Measurements from ENCODE around the gene LGI2.
"Not testable (repeated sequence)": the region's sequence is repeated elsewhere in the genome, so short reads cannot be mapped to it uniquely, and the experiment has no call there.

LGI2 gene, protein sequence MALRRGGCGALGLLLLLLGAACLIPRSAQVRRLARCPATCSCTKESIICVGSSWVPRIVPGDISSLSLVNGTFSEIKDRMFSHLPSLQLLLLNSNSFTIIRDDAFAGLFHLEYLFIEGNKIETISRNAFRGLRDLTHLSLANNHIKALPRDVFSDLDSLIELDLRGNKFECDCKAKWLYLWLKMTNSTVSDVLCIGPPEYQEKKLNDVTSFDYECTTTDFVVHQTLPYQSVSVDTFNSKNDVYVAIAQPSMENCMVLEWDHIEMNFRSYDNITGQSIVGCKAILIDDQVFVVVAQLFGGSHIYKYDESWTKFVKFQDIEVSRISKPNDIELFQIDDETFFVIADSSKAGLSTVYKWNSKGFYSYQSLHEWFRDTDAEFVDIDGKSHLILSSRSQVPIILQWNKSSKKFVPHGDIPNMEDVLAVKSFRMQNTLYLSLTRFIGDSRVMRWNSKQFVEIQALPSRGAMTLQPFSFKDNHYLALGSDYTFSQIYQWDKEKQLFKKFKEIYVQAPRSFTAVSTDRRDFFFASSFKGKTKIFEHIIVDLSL

DNA sequence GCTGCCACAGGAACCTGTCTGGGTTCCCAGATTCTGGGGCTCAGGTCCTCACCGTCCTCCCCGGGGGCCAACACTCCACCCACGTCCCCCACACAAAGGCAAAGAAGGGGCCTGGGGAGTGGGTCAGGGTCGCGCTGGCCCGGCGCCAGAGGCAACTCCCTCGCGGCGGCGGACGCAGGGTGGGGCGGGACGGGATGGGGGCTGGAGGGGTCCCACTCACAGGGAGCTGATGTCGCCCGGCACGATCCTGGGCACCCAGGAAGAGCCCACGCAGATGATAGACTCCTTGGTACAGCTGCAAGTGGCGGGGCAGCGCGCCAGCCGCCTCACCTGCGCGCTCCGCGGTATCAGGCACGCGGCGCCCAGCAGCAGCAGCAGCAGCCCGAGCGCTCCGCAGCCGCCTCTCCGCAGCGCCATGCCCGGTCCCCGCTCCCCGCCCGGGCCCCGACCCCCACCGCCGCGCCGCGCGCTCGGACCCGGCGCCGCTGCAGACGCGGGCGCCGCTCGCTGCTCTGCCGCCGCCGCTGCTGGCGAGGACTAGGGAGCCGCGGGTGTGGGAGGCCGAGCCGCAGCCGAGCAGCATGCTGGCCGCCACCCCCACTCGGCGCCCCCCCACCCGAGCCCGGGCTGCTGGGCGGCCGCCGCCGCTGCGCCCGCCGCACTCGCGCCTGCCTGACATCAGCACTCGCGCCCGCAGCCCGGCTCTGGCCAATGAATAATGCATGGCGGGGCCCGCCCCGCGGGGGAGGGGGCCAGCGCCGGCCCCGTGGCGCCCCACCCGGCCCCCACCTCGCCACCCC is at the start of gene LGI2:
Gene LGI2 (minus strand): TSS at position 670 of the 800 bp plus-strand sequence. CDS start 253 bp downstream, at position 417.
- FAIRE-seq (no peak), DNase-seq (ENCODE audit: low spot score) (peak; percentile 61)

DNA sequence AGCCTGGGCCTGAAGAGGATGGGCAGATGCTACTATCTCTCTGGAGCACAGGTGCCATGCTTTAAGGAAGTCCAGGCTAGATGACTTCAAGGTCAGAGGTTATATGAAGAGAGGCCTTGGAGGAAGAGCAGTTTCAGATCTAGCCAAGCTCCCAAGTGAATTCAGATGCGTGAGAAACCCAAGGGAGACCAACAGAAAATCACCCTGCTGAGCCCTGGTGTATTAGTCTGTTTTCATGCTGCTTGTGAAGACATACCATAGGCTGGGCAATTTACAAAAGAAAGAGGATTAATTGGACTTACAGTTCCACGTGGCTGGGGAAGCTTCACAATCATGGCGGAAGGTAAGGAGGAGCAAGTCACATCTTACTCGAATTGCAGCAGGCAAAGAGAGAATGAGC is 47.8 kb upstream of the LGI2 start:
- no peak for DNase-seq (ENCODE audit: low spot score)
- no peak for FAIRE-seq

DNA sequence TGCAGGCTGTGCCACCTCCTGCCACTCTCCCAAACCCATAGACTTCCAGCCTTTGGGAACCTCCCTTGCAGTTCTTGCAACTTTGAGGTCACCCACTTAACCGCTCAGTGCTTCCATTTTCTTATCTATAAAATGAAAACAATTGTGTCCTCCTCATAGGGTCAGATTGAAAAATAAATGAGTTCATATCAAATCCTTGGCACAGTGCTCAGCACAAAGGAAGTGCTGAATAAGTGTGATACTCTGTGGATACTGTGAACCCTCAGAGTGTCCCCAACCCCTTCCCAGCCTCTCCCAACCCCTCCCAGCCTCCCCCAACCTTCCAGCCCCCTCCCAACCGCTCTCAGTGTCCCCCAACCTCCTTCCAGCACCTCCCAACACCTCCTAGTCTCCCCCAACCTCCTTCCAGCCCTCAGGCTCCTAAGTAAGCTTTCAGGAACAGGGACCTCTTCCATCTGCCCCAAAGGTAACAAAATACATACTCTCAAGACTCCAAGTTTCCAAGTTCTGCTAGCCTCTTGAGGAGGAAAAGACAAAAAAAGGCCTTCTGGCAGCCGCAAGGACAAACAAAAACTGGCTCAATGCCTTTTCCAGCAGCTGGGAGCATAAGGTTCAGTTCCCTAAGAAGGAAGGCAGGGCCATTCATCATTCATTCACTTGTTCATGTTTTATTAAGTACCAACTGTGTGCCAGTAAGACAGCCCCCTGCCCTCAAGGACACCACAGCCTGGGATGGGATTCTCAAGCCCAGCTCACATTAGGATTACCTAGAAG is 46.1 kb upstream of the LGI2 start:
- FAIRE-seq (no peak), DNase-seq (ENCODE audit: low spot score) (no peak)

DNA sequence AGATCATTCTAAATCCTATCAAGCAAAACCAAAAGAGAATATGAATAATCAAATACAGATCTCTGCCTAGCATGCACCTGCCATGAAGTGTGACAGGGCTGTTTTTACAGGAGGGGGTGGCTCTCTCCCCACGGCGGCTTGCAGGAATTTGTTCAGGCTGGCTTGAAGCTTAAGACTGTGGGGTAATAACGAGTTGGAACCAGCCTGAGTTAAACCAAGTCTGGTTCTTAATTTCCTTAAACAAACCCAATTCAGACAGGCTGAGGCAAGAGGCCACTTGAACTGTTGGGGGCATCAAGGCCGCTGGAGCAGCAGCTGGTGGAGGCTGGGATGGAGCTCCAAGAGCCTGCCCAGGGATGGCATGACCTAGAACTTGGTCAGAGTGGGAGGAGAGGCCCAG is 45.1 kb upstream of the LGI2 start:
- FAIRE-seq = no peak
- DNase-seq (ENCODE audit: low spot score) = no peak

DNA sequence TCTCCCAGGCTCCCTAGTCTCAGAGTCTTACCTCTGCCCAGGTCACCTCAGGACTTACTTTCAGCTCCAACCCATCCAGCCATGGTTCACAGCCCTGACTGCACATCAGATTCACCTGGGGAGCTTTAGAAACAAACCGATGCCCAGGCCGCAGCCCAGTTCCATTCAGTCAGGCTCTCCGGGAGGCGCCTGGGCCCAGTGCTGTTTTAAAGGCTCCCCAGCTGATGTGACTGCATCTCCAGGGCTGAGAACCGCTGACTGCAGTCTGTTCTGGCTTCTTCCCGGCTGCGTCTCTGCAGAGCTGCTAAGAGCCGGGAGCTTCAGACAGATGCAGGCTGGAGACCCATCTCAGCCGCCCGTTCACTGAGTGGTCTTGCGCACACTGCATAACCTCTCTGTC is 44.4 kb upstream of the LGI2 start:
- DNase-seq (ENCODE audit: low spot score) (no peak), FAIRE-seq (no peak)

DNA sequence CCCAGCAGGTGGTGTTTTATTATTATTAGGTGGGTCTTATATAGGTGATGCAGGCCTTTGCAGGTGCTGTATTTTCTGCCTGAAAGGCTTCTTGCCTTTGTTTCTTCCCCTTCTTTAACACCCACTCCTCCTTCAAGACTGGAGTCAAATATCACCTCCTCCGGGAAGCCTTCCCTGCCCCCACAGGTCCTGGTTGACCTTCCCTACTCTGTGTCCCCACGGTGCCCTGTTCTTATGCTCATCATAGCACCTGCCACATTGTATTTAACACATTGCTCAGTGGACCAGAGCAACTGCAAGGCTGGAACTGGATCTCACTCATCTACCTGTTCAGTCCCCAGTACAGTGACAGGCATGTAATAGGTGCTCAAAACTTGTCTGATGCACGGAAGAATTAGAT is 39.8 kb upstream of the LGI2 start:
- FAIRE-seq (no peak), DNase-seq (ENCODE audit: low spot score) (no peak)

DNA sequence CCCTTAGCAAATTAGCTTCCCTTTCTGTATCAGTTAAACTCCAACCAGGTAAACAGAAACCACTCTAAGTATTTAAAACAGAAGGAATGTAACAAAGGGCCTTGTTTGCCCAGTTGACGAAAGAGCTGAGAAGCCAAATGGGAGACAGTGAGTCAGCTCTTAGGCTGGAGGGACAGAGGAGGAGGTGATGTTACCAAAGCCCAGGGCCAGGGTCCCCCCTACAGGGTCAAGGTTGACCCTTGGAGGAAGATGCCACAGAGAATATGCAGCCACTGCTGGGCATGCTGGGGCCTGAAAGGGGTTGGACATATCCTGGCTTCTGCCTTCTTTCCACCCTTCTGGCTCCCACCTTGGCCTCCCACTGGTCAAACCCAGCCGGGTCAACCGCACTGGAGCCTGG is 38.3 kb upstream of the LGI2 start:
- DNase-seq (ENCODE audit: low spot score) = no peak
- no peak for FAIRE-seq

DNA sequence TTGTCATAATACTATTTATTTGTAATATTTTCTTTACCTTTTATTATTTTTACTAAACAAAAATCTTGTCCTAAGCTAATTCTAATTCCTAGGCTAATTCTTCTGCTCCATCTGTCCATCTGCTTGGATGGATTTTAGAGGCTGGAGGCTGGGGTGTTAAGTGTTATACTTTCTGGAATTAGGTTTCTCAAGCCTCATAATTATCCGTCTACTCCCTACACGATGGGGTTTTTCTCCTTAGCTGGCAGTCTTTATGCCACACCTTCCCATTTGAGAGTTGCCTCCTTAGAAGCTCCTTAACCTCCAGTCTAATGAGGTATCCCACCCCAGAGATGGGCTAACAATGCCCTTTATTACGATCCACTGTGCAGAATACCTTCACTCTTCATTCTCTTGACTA is 37.6 kb upstream of the LGI2 start:
- FAIRE-seq (no peak), DNase-seq (ENCODE audit: low spot score) (no peak)

DNA sequence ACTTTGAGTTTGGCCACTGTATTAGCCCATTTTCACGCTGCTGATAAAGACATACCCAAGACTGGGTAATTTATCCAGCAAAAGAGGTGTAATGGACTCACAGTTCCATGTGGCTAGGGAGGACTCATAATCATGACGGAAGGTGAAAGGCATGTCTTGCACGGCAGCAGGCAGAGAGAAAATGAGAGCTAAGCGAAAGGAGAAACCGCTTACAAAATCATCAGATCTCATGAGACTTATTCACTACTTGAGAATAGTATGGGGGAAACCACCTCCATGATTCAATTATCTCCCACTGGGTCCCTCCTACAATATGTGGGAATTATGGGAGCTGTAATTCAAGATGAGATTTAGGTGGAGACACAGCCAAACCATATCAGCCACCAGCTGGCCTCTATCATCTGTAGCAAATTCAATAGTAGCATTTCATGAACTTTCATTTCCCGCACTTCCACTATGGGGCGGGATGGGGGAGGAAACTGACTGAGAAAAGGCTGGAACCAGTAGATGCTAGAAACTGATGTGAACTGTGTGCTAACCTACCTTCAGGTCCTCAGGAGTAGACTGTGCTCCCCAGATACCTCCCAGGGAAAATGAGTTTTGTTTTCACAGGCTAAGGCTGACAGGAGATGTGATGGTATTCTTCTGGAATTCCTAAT is 35.3 kb upstream of the LGI2 start:
- DNase-seq (ENCODE audit: low spot score) (no peak), FAIRE-seq (no peak)

DNA sequence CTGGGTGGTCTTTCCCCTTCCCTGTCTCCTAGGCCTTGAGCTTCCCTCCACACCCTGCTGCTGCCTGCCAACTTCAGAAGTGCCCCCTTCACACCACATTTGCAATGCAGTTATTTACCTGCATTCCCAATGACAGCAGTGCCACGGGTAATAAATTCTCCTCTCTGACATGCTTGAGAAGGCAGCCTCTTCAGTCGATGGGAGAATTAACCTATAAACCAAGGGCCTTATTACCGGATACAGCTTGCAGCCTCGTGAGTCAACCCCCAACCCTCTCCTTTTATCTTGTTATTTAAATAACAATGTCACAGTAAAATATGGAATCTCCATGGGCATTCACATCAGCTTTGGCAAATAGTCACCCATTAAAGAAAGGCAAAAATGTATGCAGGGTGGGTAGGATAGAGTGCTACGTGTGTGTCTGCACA is 34.7 kb upstream of the LGI2 start:
- FAIRE-seq (no peak), DNase-seq (ENCODE audit: low spot score) (no peak)

DNA sequence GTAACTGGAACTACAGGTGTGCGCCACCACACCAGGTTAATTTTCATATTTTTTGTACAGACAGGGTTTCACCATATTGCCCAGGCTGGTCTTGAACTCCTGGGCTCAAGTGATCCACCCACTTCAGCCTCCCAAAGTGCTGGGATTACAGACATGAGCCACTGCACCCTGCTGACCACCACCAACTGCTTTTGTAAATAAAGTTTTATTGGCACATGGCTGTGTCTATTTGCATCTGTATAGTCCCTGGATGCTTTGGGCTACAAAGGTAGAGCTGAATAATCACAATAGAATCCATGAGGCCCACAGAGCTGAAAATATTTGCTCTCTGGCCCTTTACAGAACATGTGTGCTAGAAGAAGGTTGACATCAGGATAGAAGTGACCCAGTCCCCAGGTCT is 33.7 kb upstream of the LGI2 start:
- not testable (repeated sequence) for DNase-seq (ENCODE audit: low spot score); FAIRE-seq

DNA sequence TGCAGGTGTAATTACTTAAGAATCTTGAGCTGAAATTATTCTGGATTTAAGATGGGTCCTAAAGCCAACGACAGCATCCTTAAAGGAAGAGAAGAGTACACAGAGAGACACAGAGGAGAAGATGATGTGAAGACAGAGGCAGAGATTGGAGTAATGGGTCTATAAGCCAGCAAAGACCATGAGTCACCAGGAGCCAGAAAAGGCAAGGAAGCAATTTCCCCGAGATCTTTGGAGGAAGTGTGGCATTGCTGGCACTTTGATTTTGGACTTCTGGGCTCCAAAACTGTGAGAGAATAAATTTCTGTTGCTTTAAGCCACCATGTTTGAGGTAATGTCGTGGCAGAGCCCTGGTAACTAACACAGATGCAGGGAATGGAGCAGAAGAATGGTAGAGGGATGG is 32.4 kb upstream of the LGI2 start:
- DNase-seq (ENCODE audit: low spot score) = no peak
- no peak for FAIRE-seq

DNA sequence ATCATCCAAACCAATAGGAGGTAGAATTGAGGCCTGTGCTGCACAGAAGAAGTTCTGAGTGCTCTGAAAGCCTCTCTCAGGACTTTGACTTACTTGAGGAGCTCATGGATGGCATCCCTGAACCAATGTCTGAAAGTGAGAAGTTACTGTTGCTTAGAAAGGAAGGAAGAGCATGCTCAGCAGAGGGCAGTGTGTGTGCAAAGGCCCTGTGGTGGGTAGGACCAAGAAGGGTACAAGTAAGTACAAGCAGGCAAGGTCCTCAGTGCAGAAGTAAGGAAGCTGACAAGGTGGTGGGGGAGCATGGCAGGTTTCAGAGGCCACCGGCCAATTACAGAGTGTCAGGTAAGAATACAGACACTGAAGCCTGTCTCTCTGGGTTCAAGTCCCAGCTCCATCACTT is 31.4 kb upstream of the LGI2 start:
- DNase-seq (ENCODE audit: low spot score) (no peak), FAIRE-seq (no peak)

DNA sequence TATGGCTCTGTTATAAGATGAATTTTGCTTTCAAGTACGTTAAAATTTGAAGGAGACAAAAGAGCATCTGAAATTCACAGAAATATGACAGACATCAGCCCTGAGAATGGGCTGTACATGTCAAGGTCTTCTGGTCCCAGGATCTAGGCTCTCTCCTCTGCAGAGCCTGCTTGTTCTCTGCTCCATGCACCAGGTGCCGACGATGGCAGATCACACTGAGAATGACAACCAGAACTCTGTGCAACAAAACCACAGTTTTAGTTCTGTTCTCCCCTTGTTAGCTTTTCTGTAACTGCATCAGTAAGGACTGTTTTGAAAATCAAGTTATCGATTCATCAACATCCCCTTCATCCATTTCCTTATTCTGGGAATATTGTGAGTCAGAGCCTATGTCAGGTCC is 30.9 kb upstream of the LGI2 start:
- DNase-seq (ENCODE audit: low spot score) = no peak
- FAIRE-seq = no peak

DNA sequence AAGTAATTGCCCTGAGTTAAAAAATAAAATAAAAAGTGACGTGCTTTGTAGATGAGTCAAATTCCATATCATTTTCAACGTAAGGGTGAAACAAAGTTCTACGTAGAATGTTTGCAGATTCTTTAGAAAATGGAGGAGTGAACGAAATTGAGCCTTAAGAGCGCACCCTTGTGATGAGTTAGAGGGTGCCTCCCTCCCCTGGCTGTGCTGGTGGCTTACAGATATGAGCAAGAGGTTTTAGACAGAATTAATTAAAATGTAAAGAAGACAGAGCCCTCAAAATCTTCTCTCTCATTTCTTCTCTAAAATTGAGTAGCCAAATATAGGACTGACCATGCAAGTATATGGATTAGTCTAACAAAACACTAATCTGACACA is 30.2 kb upstream of the LGI2 start:
- no peak for DNase-seq (ENCODE audit: low spot score)

DNA sequence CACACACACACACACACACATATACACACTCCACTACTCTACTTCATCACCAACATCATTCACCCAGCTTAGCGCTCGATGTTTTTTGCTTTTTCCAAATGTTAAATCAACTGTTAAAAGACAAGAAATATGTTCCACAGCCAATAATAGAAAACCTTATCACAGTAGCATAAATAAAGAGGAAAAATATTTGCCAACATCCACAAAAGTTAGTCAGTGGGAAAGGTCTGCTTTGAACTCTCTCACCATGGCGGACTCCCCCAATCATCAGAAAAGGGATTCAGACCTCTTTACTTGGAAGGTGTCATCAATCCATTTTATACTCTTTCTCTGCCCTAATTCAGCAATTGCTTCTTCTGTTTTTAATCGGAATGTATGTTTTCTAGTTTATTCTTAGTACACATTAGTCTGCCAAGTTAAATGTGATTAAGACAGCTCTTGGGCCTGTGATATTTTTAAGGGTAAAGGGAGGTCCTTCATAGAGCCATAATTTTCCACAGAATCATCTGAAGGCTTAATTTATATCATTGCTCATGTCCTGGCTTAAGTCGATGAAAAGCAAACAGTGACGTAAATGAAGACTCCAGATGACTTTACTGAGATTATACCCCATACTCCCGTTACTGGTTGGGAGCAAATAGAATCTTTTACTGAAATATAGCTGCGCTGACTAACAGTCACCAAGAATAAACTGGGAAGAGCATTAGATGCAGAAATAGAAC is 29.7 kb upstream of the LGI2 start:
- no peak for FAIRE-seq
- DNase-seq (ENCODE audit: low spot score) = no peak

More for the DNA sequence above, 30.2 kb upstream of the LGI2 start:
- FAIRE-seq = no peak

DNA sequence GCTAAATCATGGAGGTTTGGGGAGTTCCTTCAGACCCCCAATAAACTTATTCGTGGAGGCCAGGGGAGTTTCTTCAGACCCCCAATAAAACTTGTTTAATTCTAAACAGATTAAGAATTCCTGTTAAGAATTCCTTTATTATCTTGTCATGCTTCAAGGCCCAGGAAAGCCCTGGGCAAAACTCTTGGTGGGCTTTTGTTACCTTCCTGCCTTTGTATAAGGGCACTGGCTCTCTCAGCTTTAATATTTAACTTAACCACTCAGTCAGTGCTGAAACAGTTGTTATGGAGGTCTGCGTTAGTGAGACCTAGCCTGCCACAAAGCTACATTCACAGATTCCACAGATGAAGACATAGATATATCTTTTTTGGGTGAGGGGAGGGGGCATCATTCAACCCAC is 29.0 kb upstream of the LGI2 start:
- no peak for DNase-seq (ENCODE audit: low spot score)
- no peak for FAIRE-seq

DNA sequence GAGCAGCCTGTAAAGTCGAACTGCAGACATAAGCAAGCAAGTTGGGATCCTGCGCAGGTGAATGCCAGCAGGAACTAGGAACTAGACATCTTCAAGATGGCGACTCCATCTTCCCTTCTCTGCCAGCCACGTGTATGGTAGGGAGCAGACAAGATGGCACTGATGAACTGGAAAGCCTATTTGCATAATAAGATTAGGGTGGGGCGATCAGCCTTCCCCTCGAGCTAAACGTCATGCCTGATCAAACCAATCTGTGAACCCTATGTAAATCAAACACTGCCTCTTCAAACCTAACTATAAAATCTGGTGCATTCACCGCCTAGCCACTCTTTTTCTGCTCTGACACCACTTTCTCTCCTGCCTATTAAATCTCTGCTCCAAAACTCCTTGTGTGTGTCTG is 28.1 kb upstream of the LGI2 start:
- no peak for DNase-seq (ENCODE audit: low spot score)
- no peak for FAIRE-seq

DNA sequence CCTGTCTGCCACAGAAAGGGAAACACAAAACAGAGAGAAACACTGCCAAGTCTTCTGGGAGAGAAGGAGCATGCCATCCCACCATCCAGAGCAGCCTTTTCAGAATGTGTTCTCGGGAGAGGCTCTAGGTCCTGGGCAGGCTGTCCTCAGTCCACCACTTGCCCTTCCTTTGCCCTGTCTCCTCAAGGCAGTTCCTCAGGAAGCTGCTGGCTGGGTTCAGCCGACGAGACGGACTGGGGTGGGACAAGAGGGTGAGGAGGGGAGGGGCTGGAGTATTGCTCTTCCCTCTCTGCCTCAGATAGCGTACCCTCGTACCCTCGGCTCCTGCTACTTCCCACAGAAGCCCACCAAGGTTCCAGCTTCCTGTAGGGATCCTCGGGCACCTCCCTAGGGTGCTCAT is 26.6 kb upstream of the LGI2 start:
- FAIRE-seq (no peak), DNase-seq (ENCODE audit: low spot score) (no peak)

DNA sequence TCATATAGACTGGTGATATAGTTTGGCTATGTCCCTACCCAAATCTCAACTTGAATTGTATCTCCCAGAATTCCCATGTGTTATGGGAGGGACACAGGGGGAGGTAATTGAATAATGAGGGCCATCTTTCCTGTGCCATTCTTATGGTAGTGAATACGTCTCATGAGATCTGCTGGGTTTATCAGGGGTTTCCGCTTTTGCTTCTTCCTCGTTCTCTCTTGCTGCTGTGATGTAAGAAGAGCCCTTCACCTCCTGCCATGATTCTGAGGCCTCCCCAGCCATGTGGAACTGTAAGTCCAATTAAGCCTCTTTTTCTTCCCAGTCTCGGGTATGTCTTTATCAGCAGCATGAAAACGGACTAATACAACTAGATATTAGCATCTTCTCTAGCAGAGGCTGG is 21.3 kb upstream of the LGI2 start:
- not testable (repeated sequence) for DNase-seq (ENCODE audit: low spot score); FAIRE-seq

DNA sequence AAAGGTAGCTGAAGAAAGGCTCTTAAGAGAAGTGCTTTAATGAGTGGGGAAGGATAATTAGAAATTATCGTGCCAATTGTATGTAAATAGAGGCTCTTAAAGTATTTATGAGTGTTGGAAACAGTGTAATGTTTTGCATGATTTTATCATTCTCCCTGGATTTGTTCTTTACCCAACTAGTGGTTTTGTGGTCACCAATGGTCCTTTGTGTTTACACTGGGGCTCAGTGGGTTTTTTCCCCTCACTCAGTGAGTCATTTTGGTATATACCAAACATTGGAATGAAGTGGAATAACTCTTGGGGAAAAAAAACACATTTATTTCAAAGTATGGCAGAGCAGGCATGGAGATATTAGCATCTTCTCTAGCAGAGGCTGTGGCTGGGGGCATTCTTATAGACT is 20.8 kb upstream of the LGI2 start:
- no peak for FAIRE-seq
- no peak for DNase-seq (ENCODE audit: low spot score)

Measured in urothelium cell line (cell line).